ENCODE results near the gene PRAF2.

The PRAF2 gene

DNA sequence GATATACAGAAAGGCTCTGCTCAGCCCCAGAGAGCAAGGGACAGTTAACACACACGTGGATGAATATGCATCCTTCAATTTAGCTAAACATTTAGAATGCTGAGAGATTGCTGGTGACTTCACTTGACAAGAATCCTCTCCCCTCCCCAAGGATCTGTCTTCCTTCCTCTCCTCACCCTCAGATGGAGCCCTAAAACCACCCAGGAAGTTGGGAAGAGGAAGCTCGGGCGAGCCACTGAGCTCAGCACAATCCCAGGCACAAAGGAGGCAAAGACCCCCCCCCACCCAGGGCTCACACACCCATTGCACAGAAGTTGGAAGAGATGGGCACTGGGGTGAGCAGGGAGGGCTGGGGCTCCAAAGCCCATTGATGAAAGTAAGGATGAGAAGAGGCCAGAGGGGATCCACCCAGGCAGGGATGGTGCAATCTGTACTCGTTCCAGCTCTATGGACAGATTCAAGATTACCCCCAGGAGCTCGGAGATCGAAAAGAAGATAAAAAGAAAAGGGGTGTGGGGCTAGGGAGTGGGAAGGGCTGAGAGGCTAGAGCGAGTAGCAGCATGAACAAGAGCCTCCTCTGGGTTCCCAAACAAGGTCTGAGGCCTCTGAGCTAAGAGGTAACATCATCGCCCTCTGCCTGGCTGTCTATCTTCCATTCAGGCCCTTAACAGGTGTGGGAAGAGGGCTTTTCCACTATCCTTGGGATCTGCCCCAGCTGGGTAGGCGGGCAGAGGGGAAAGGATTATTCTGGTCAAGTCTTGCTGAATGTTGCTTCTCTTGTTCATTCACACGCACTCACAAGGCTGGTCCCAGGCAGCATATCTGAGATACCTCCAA, 31.8 kb downstream of the PRAF2 start:
- DNase-seq = no peak

- no peak for DNase-seq
Observed at GRCh38 chrX:49040376-49040955, 33.3 kb downstream of the PRAF2 start.

- DNase-seq = peak; percentile 36
Observed at GRCh38 chrX:49039598-49040375, 34.0 kb downstream of the PRAF2 start.

GRCh38 chrX:49037883-49038475, 35.8 kb downstream of the PRAF2 start:
- no peak for DNase-seq

DNA sequence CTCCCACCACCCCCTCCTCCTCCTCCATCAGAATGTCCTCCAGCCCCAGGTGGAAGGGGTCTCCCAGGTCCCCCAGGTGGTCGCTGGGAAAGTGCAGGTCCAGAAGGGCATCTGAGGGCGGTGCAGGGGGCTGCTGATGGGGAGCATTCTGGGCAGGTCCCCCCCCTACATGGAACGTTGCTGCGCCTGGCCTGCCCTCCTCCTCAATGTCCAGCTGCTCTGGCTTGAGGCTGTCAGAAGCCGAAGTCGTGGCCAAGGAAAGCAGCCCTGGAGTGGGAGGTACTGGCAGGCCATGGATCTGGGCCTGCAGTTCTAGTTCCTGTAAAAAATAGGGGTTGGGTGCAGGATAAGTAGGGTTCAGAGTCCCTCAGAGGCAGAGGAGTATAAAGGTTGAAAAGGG, 43.5 kb downstream of the PRAF2 start:
- DNase-seq = no peak

DNA sequence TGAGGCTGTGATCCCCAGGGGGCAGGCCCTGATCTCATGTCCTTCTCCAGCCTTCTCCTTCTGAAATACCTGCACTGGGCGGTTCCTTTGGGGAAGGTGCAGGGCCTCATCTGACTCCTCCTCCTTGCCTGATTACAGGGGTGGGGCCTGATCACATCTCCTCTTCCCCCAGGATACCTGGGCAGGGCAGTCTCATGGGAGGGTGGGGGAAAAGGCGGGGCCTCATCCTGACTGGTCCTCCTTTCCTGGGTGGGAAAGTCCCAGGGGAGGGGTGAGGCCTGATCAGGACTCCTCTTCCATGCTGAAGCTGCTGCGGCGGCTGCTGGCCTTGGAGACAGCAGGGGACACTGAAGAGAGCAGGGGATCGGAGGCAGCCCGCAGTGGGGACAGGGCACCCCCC, 43.9 kb downstream of the PRAF2 start:
- DNase-seq = no peak

Measured in activated CD8-positive, alpha-beta memory T cell treated with anti-CD3 and anti-CD28 coated beads, Interleukin-2, amount 50 U/mL, for 4 hours (primary cell).